ENCODE data around the gene IRF4.

Gene IRF4

GRCh38 chr6:398558-399078 lies 7.1 kb downstream of the IRF4 start:
- no peak for DNase-seq (ENCODE audit: low read depth)

- DNase-seq (ENCODE audit: low read depth): no peak
Observed at GRCh38 chr6:399785-400534, 8.4 kb downstream of the IRF4 start.

DNA sequence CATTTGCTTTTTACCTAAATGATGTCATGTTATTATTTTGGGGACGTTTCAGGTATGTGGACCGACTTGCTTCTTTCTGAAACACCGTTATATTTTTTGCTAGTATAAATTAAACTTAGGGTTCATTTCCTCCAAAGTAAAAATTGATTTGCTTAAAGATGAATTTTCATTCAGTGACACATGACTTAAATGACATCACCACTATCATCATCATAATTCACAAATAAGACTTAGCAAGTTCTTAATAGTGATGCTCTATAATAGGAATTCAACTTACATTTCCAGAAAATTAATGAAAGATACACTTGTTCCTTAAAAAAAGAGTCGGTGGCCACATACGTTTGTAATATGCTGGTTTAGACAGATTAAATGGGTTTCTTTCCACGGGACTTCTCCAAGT lies 9.3 kb downstream of the IRF4 start:
- no peak for DNase-seq (ENCODE audit: low read depth)

- no peak for DNase-seq (ENCODE audit: low read depth)
Observed at GRCh38 chr6:401239-401993, 9.9 kb downstream of the IRF4 start.

GRCh38 chr6:401994-402640 lies 10.6 kb downstream of the IRF4 start:
- DNase-seq (ENCODE audit: low read depth): no peak

- no peak for DNase-seq (ENCODE audit: low read depth)
Observed at GRCh38 chr6:402901-403658, 11.5 kb downstream of the IRF4 start.

DNA sequence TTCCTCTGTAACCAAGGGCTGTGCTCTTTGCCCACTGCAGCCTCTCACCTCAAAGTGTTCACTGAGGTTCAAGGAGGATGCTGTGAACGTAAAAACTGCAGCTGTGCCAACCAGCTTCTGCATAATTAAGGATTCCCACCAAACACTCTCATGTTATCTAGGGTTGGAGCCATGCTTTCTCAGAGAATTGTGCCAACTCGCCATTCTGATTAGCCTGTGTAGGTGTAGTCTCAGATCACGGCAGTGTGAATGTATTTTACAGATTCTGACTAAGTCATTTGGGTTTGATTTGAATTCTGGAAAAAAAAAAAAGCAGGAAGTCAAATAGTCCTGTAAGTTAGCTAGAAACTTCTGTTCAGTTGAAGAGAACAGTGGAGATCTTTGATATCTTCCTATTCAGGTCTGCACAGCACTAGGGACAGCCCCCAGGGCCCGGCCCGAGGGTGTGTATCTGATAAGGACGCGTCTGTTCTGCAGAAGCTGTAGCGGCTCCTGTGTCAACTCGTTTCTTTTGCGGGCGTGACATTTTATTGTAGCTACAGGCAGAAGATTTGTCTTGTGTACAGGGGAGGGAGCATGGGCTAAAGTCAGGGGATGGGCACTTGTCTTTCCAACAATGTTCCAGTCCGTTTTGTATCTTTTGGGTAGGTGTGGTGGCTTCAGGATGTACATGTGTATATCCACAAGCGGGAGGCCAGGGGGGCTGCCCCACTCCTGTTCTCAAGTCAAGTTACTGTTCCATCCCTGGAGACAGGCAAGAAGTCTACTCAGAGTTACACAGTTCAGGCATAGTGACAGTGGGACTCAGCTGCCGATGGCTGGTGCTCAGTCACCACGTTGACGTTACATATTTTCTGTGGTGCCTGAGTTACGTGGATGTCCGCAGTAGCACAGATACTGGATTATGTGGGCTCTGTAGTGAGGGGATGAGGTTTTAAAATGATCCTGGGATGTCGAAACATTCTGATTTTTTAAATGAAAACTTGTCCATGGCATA lies 12.4 kb downstream of the IRF4 start:
- DNase-seq (ENCODE audit: low read depth): no peak

- DNase-seq (ENCODE audit: low read depth): no peak
Observed at GRCh38 chr6:404685-405423, 13.3 kb downstream of the IRF4 start.

- no peak for DNase-seq (ENCODE audit: low read depth)
Observed at GRCh38 chr6:408148-408547, 16.6 kb downstream of the IRF4 start.

DNA sequence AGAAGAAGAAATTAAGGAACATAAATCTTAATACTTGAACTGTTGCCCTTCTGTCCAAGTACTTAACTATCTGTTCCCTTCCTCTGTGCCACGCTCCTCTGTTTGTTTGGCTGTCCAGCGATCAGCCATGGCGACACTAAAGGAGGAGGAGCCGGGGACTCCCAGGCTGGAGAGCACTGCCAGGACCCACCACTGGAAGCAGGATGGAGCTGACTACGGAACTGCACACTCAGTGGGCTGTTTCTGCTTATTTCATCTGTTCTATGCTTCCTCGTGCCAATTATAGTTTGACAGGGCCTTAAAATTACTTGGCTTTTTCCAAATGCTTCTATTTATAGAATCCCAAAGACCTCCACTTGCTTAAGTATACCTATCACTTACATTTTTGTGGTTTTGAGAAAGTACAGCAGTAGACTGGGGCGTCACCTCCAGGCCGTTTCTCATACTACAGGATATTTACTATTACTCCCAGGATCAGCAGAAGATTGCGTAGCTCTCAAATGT lies 17.1 kb downstream of the IRF4 start:
- no peak for DNase-seq (ENCODE audit: low read depth)

DNA sequence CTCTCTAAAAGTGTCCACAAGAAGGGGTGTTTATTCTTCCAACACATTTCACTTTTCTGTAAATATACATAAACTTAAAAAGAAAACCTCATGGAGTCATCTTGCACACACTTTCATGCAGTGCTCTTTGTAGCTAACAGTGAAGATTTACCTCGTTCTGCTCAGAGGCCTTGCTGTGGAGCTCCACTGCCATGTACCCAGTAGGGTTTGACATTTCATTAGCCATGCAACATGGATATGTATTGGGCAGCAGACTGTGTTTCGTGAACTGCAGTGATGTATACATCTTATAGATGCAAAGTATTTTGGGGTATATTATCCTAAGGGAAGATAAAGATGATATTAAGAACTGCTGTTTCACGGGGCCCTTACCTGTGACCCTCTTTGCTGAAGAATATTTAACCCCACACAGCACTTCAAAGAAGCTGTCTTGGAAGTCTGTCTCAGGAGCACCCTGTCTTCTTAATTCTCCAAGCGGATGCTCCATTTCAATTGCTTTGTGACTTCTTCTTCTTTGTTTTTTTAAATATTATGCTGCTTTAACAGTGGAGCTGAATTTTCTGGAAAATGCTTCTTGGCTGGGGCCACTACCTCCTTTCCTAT lies 17.9 kb downstream of the IRF4 start:
- no peak for DNase-seq (ENCODE audit: low read depth)

DNA sequence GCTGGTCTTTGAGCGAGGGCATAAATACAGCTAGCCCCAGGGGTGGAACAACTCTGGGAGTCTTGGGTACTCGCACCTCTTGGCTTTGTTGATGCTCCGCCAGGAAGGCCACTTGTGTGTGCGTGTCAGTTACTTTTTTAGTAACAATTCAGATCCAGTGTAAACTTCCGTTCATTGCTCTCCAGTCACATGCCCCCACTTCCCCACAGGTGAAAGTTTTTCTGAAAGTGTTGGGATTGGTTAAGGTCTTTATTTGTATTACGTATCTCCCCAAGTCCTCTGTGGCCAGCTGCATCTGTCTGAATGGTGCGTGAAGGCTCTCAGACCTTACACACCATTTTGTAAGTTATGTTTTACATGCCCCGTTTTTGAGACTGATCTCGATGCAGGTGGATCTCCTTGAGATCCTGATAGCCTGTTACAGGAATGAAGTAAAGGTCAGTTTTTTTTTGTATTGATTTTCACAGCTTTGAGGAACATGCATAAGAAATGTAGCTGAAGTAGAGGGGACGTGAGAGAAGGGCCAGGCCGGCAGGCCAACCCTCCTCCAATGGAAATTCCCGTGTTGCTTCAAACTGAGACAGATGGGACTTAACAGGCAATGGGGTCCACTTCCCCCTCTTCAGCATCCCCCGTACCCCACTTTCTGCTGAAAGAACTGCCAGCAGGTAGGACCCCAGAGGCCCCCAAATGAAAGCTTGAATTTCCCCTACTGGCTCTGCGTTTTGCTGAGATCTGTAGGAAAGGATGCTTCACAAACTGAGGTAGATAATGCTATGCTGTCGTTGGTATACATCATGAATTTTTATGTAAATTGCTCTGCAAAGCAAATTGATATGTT lies 19.2 kb downstream of the IRF4 start:
- DNase-seq (ENCODE audit: low read depth): no peak

- DNase-seq (ENCODE audit: low read depth): no peak
Observed at GRCh38 chr6:411402-412145, 20.0 kb downstream of the IRF4 start.

DNA sequence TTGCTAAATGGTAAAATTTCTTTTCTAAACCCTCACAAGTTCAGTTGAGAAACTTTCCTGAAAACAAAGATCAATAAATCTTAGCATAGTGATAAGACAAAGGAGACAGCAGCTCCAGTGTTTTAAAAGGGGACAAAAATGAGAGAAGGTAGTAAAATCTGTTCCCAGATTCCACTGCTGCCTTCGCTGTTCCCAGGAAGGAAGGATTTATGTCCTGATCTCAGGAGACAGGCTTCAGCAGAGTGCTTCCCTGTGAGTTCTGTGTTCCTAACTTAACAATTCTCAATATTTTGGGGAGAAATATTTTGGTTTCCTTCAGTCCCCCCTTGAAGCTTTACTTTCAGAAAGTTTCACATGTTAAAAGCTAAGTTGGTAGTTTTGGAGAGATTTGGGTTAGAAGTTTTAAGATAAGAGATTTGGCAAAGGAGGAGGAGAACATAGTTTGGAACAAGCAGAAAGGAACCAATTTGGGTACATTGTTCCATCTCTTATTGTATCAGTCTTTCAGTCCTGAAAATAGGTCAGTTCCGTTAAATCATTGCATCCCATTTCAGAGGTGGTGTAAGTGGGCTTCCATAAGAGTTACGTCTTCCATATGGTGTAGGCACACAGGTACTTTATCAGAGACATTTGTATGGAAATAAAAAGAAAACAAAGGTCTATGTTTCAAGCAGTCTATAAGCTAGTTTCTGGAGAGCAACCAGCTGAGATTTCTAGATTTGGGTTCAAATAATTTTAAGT lies 20.8 kb downstream of the IRF4 start:
- DNase-seq (ENCODE audit: low read depth): no peak

GRCh38 chr6:414447-414846 lies 22.9 kb downstream of the IRF4 start:
- no peak for DNase-seq (ENCODE audit: low read depth)

DNA sequence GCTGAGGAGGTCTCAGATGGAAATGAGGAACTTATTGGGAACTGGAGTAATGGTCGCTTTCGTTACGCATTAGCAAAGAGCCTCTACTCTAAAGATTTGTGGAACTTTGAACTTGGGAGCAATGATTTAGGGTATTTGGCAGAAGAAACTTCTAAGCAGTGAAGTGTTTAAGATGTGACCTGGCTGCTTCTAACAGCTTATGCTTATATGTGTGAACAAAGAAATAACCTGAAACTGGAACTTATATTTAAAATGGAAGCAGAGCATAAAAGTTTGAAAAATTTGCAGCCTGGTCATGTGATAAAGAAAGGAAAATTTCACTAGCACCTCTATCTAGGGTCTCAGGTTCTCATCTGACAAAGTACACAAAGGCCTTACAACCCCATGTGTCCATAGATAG lies 23.5 kb downstream of the IRF4 start:
- no peak for DNase-seq (ENCODE audit: low read depth)

DNA sequence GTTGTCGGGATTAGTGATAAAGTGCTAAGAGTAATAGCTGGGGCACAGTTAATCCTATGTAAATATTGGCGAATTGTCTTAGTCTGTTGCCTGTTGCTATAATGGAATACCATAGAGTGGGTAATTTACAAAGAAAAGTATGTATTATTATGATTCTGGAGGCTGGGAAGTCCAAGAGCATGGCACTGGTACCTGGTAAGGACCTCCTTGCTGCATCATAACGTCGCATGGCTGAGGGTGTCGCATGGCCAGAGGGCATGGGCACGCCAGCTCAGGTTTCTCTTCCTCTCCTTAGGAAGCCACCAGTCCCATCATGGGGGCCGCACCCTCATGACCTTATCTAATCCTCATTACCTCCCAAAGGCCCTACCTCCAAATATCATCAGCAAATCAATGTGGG lies 29.7 kb downstream of the IRF4 start:
- no peak for DNase-seq (ENCODE audit: low read depth)

Measured in GM04503 (cell line).